A673 (cell line): ENCODE measurements around the gene CCDC9B. TPM values are rescaled to one million over a fixed set of nuclear protein-coding genes. Genes with fewer than 3 reads are reported as not detected.
A peak's percentile ranks its signal among the peaks of the same experiment; 100 is the strongest.

Experiments used
- BruUV-seq: library from RNA; stranded (reverse); fragments of 400-500 nt; replicated peaks from 2 replicates; lab custom pipeline; 2021; lab: Mats Ljungman, UMichigan
- CTCF ChIA-PET: fragments of 300-600 bp; sonication (Branson Sonifier 250); formaldehyde crosslinking; loops from one replicate; lab custom pipeline; 2022; ENCODE audit warnings: antibody characterized with exemption; lab: Charles Lee
- POLR2A ChIA-PET: fragments of 300-600 bp; sonication (Branson Sonifier 250); formaldehyde crosslinking; loops from one replicate; lab custom pipeline; 2022; ENCODE audit warnings: antibody characterized with exemption; ENCODE audit not compliant: low non-redundant PET; lab: Charles Lee
- DNase-seq: peaks from one replicate; pipeline ENCODE4 v3.0.0-alpha.2; 2015; ENCODE audit warnings: low spot score
- H3K27ac ChIP-seq: fragments of 200-600 bp; sonication (generic); 2 replicates; pipeline ENCODE4 v1.5.1; 2016; ENCODE audit warnings: mixed run types, low read depth, mild to moderate bottlenecking, mixed read lengths, antibody characterized with exemption, low read length; ENCODE audit not compliant: poor library complexity, severe bottlenecking
- H3K27me3 ChIP-seq: fragments of 200-600 bp; sonication (generic); replicated peaks from 2 replicates; pipeline ENCODE4 v1.6.1; 2017; ENCODE audit warnings: mixed run types, low read depth, mild to moderate bottlenecking, mixed read lengths, antibody characterized with exemption, low read length; ENCODE audit not compliant: insufficient read depth, poor library complexity
- H3K36me3 ChIP-seq: fragments of 200-600 bp; sonication (generic); 2 replicates; pipeline ENCODE4 v1.6.1; 2016; ENCODE audit warnings: mixed run types, mild to moderate bottlenecking, mixed read lengths, antibody characterized with exemption, low read length; ENCODE audit not compliant: insufficient read depth, poor library complexity, severe bottlenecking
- H3K4me1 ChIP-seq: fragments of 200-600 bp; sonication (generic); 2 replicates; pipeline ENCODE4 v1.6.1; 2017; ENCODE audit warnings: mixed run types, mild to moderate bottlenecking, mixed read lengths, antibody characterized with exemption, low read length; ENCODE audit not compliant: insufficient read depth, poor library complexity, severe bottlenecking
- H3K4me3 ChIP-seq: fragments of 200-600 bp; sonication (generic); 2 replicates; pipeline ENCODE4 v1.5.1; 2016; ENCODE audit warnings: low read depth, mixed run types, mild to moderate bottlenecking, mixed read lengths, low read length; ENCODE audit not compliant: poor library complexity, severe bottlenecking
- H3K9me3 ChIP-seq: fragments of 200-600 bp; sonication (generic); 2 replicates; pipeline ENCODE4 v1.6.1; 2016; ENCODE audit warnings: mixed run types, low read depth, mild to moderate bottlenecking, mixed read lengths, antibody characterized with exemption, low read length; ENCODE audit not compliant: poor library complexity, severe bottlenecking
- CTCF ChIP-seq: fragments of 300-800, 200-600 bp; sonication (generic); conservative IDR thresholded peaks from 2 replicates; pipeline ENCODE4 v1.5.1; 2017; ENCODE audit warnings: low read depth, mild to moderate bottlenecking, antibody characterized with exemption, low read length, moderate library complexity, mixed read lengths
- EZH2 ChIP-seq: fragments of 200-600 bp; sonication (generic); IDR thresholded peaks from 2 replicates; pipeline ENCODE4 v1.6.1; 2017; ENCODE audit warnings: borderline replicate concordance, low read depth, mild to moderate bottlenecking, mixed read lengths, antibody characterized with exemption, low read length; ENCODE audit not compliant: poor library complexity, severe bottlenecking
- intact Hi-C: fragments of 100-400 bp; cut with micrococcal nuclease; formaldehyde crosslinking; loops from one replicate; pipeline ENCODE4 v1.10.0; 2022; ENCODE audit not compliant: unreplicated experiment
- total RNA-seq: library from RNA; stranded (reverse); gene quantifications from 2 replicates; pipeline ENCODE4 v1.2.3, GENCODE V29; 2021

Gene CCDC9B
- total RNA-seq, 1 experiment from 2014 or later = 8.6 TPM

GRCh38 chr15:40355976-40356585 is 15.3 kb upstream of the CCDC9B start:
- intact Hi-C loops = no loop called here
- POLR2A ChIA-PET = no interaction called here

GRCh38 chr15:40354408-40355171 is 13.9 kb upstream of the CCDC9B start:
- ChIA-PET CTCF (interaction anchor here (1.2 to 1.5 kb wide), 3 partner anchors 10 to 12 kb away, joined by 4 to 5 read pairs (median 4); no protein-coding TSS in a partner anchor), POLR2A (no interaction called here)
- intact Hi-C loops = no loop called here
- Histone ChIP-seq H3K36me3 (no peaks in the 10 kb centered on the region), H3K4me3 (no peak overlapping the region), H3K27me3 (no peaks in the 10 kb centered on the region), H3K9me3 (no peaks in the 10 kb centered on the region), H3K4me1 (peaks cover 22% of the 10 kb centered on the region), H3K27ac (no peak overlapping the region)
- TF ChIP-seq EZH2 = no peak
- peak; percentile 46 for TF ChIP-seq CTCF
- BruUV-seq = no TSS peak
- DNase-seq = peak; percentile 73

More at GRCh38 chr15:40355976-40356585, 15.3 kb upstream of the CCDC9B start:
- TF ChIP-seq EZH2 = no peak
- TF ChIP-seq CTCF = no peak
- Histone ChIP-seq H3K4me3 (no peak overlapping the region), H3K27ac (no peak overlapping the region), H3K36me3 (no peaks in the 10 kb centered on the region), H3K27me3 (no peaks in the 10 kb centered on the region), H3K9me3 (no peaks in the 10 kb centered on the region), H3K4me1 (peaks cover 22% of the 10 kb centered on the region)
- no TSS peak for BruUV-seq
- CTCF ChIA-PET = interaction anchor here (1.5 to 2.3 kb wide), 2 partner anchors 12 kb away, joined by 4 to 9 read pairs; no protein-coding TSS in a partner anchor
- no peak for DNase-seq

- no TSS peak for BruUV-seq
- intact Hi-C loops = no loop called here
- Histone ChIP-seq H3K4me1 (peaks cover 19% of the 10 kb centered on the region), H3K36me3 (no peaks in the 10 kb centered on the region), H3K9me3 (no peaks in the 10 kb centered on the region), H3K27me3 (no peaks in the 10 kb centered on the region), H3K27ac (no peak overlapping the region), H3K4me3 (no peak overlapping the region)
- DNase-seq = no peak
- CTCF ChIA-PET = interaction anchor here (1.2 kb wide), 2 partner anchors 9 to 13 kb away, joined by 4 to 5 read pairs; no protein-coding TSS in a partner anchor
- POLR2A ChIA-PET = no interaction called here
- no peak for TF ChIP-seq EZH2
- TF ChIP-seq CTCF = no peak
Measured at GRCh38 chr15:40353697-40354096, 13.0 kb upstream of the CCDC9B start.
